ENCODE results near the gene CRTC1.

CRTC1 gene

GRCh38 chr19:18788529-18789421 lies 105.3 kb downstream of the CRTC1 start:
- DNase-seq = no peak

- no peak for DNase-seq
Observed at GRCh38 chr19:18789422-18789869, 106.0 kb downstream of the CRTC1 start.

GRCh38 chr19:18789883-18790565 lies 106.5 kb downstream of the CRTC1 start:
- DNase-seq = peak; percentile 59

- DNase-seq = no peak
Observed at GRCh38 chr19:18790566-18791314, 107.3 kb downstream of the CRTC1 start, which contains the start of gene COMP. TSS of gene COMP (minus strand) at chr19:18791305. CDS start at chr19:18791269, 36 bp downstream.

GRCh38 chr19:18791315-18791678 lies 107.8 kb downstream of the CRTC1 start:
- no peak for DNase-seq

GRCh38 chr19:18792661-18793060 lies 109.2 kb downstream of the CRTC1 start:
- DNase-seq = no peak

- no peak for DNase-seq
Observed at GRCh38 chr19:18793144-18794028, 109.9 kb downstream of the CRTC1 start.

- no peak for DNase-seq
Observed at GRCh38 chr19:18794029-18794313, 110.5 kb downstream of the CRTC1 start.

- DNase-seq = no peak
Observed at GRCh38 chr19:18794692-18795091, 111.2 kb downstream of the CRTC1 start.

GRCh38 chr19:18795540-18795939 lies 112.1 kb downstream of the CRTC1 start:
- DNase-seq = no peak

- no peak for DNase-seq
Observed at GRCh38 chr19:18796239-18796638, 112.8 kb downstream of the CRTC1 start.

GRCh38 chr19:18798384-18799352 lies 115.2 kb downstream of the CRTC1 start:
- DNase-seq = no peak

GRCh38 chr19:18799389-18799970 lies 116.0 kb downstream of the CRTC1 start:
- no peak for DNase-seq

- DNase-seq = no peak
Observed at GRCh38 chr19:18800079-18800478, 116.6 kb downstream of the CRTC1 start.

GRCh38 chr19:18800636-18801035 lies 117.2 kb downstream of the CRTC1 start:
- DNase-seq = no peak

- no peak for DNase-seq
Observed at GRCh38 chr19:18802354-18802753, 118.9 kb downstream of the CRTC1 start.

- DNase-seq = no peak
Observed at GRCh38 chr19:18803550-18804138, 120.2 kb downstream of the CRTC1 start.

GRCh38 chr19:18804139-18804601 lies 120.7 kb downstream of the CRTC1 start:
- DNase-seq = no peak

GRCh38 chr19:18804643-18805042 lies 121.2 kb downstream of the CRTC1 start:
- no peak for DNase-seq

GRCh38 chr19:18807861-18808331 lies 124.4 kb downstream of the CRTC1 start:
- DNase-seq = no peak

All from stimulated activated CD4-positive, alpha-beta T cell treated with anti-CD3 and anti-CD28 coated beads, Interleukin-15, amount 100 ng/mL, for 24 hours (primary cell).